HG03159 (cell line): Measurements from ENCODE around the gene WWOX.

Experiments used
- ATAC-seq: cut with Tn5 transposase; IDR thresholded peaks from one replicate; pipeline ENCODE4 v1.9.1; 2021; ENCODE audit warnings: mild to moderate bottlenecking, moderate library complexity; ENCODE audit not compliant: unreplicated experiment

WWOX gene

GRCh38 chr16:78552716-78553115, 453.3 kb downstream of the WWOX start:
- no peak for ATAC-seq

GRCh38 chr16:78553268-78554039, 454.0 kb downstream of the WWOX start:
- no peak for ATAC-seq

GRCh38 chr16:78556421-78556820, 457.0 kb downstream of the WWOX start:
- no peak for ATAC-seq

GRCh38 chr16:78560997-78561396, 461.5 kb downstream of the WWOX start:
- ATAC-seq, result no peak

- no peak for ATAC-seq
Measured at GRCh38 chr16:78562111-78562510, 462.7 kb downstream of the WWOX start.

- ATAC-seq, result no peak
Measured at GRCh38 chr16:78562650-78563049, 463.2 kb downstream of the WWOX start.

- no peak for ATAC-seq
Measured at GRCh38 chr16:78563905-78564304, 464.5 kb downstream of the WWOX start.

GRCh38 chr16:78566397-78567073, 467.1 kb downstream of the WWOX start:
- ATAC-seq, result no peak

- no peak for ATAC-seq
Measured at GRCh38 chr16:78570399-78571141, 471.1 kb downstream of the WWOX start.

GRCh38 chr16:78571434-78571833, 472.0 kb downstream of the WWOX start:
- no peak for ATAC-seq

- ATAC-seq, result no peak
Measured at GRCh38 chr16:78571898-78572358, 472.5 kb downstream of the WWOX start.

GRCh38 chr16:78574571-78574970, 475.1 kb downstream of the WWOX start:
- peak; percentile 77 for ATAC-seq

GRCh38 chr16:78576941-78577340, 477.5 kb downstream of the WWOX start:
- ATAC-seq, result no peak

GRCh38 chr16:78577630-78578029, 478.2 kb downstream of the WWOX start:
- ATAC-seq, result no peak

- ATAC-seq, result no peak
Measured at GRCh38 chr16:78579020-78579419, 479.6 kb downstream of the WWOX start.

- ATAC-seq, result no peak
Measured at GRCh38 chr16:78583441-78583840, 484.0 kb downstream of the WWOX start.

- ATAC-seq, result no peak
Measured at GRCh38 chr16:78584213-78584860, 484.9 kb downstream of the WWOX start.

- ATAC-seq, result no peak
Measured at GRCh38 chr16:78584991-78585390, 485.5 kb downstream of the WWOX start.

GRCh38 chr16:78589331-78589730, 489.9 kb downstream of the WWOX start:
- ATAC-seq, result no peak

GRCh38 chr16:78591682-78592103, 492.2 kb downstream of the WWOX start:
- ATAC-seq, result no peak

- ATAC-seq, result no peak
Measured at GRCh38 chr16:78592111-78592510, 492.7 kb downstream of the WWOX start.
